HUES6 (cell line): ENCODE measurements around the gene PLSCR3.
"Not testable (repeated sequence)": the region's sequence is repeated elsewhere in the genome, so short reads cannot be mapped to it uniquely, and the experiment has no call there.

ENCODE experiments used
- H3K27ac ChIP-seq: 2 replicates; pipeline ENCODE4 v1.7.0; 2013; ENCODE audit warnings: low read depth, mild to moderate bottlenecking, low read length, inconsistent platforms
- H3K27me3 ChIP-seq: 2 replicates; pipeline ENCODE4 v1.6.1; 2013; ENCODE audit warnings: low read length; ENCODE audit not compliant: control insufficient read depth, insufficient read depth
- H3K36me3 ChIP-seq: 2 replicates; pipeline ENCODE4 v1.6.1; 2013; ENCODE audit warnings: low read length; ENCODE audit not compliant: control insufficient read depth, insufficient read depth
- H3K4me1 ChIP-seq: 2 replicates; pipeline ENCODE4 v1.6.1; 2013; ENCODE audit warnings: low read length; ENCODE audit not compliant: control insufficient read depth, insufficient read depth
- H3K4me3 ChIP-seq: 2 replicates; pipeline ENCODE4 v1.5.1; 2013; ENCODE audit warnings: low read depth, low read length
- H3K9ac ChIP-seq: one replicate; pipeline ENCODE4 v1.6.1; 2013; ENCODE audit warnings: mild to moderate bottlenecking, low read length
- H3K9me3 ChIP-seq: 2 replicates; pipeline ENCODE4 v1.6.1; 2013; ENCODE audit warnings: low read depth, low read length; ENCODE audit not compliant: control insufficient read depth, insufficient read depth

PLSCR3 gene

DNA sequence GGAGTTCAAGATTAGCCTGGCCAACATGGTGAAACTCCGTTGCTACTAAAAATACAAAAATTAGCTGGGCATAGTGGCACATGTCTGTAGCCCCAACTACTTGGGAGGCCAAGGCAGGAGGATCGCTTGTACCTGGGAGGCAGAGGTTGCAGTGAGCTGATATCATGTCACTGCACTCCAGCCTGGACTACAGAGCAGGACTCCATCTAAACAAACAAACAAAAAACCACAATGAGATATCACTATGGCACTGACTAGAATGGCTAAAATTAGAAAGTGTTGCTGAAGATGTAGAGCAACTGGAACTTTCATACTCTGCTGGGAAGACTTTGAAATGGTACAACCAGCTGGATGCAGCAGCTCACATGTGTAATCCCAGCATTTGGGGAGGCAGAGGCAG, 20.0 kb downstream of the PLSCR3 start:
- H3K27ac ChIP-seq: no peak overlapping the region
- peaks cover 4% of the 10 kb centered on the region; the same call in 1 of the 2 replicates for H3K27me3 ChIP-seq
- no peak overlapping the region for H3K4me3 ChIP-seq
- peaks cover 4% of the 10 kb centered on the region; the same call in 1 of the 2 replicates for H3K9me3 ChIP-seq
- no peaks in the 10 kb centered on the region for H3K36me3 ChIP-seq
- no peaks in the 10 kb centered on the region for H3K4me1 ChIP-seq
- no peak overlapping the region for H3K9ac ChIP-seq

DNA sequence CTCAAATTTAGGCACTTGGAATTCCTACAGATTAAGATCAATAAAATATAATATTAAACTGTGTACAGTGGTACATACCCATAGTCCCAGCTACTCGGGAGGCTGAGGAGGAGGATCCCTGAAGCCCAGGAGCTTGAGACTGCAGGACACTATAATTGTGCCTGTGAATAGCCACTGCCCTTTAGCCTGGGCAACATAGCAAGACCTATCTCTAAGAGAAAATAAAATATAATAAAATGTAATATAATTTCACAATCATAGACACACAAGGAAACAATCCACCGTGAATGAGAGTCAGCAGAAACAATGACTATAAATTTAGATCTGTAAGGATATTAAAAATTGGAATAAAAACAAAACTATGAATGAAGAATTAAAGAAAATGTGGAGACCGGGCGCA, 23.5 kb downstream of the PLSCR3 start:
- H3K4me1 ChIP-seq: peaks cover 8% of the 10 kb centered on the region; the same call in 1 of the 2 replicates
- no peak overlapping the region for H3K4me3 ChIP-seq
- no peaks in the 10 kb centered on the region for H3K36me3 ChIP-seq
- H3K27ac ChIP-seq: no peak overlapping the region
- no peaks in the 10 kb centered on the region for H3K9me3 ChIP-seq
- H3K9ac ChIP-seq: no peak overlapping the region
- no peaks in the 10 kb centered on the region for H3K27me3 ChIP-seq

- no peak overlapping the region for H3K4me3 ChIP-seq
- no peaks in the 10 kb centered on the region for H3K27me3 ChIP-seq
- no peaks in the 10 kb centered on the region for H3K36me3 ChIP-seq
- H3K9ac ChIP-seq: no peak overlapping the region
- peaks cover 8% of the 10 kb centered on the region; the same call in 1 of the 2 replicates for H3K4me1 ChIP-seq
- H3K27ac ChIP-seq: no peak overlapping the region
- H3K9me3 ChIP-seq: no peaks in the 10 kb centered on the region
Observed at GRCh38 chr17:7369825-7370224, 24.5 kb downstream of the PLSCR3 start.

DNA sequence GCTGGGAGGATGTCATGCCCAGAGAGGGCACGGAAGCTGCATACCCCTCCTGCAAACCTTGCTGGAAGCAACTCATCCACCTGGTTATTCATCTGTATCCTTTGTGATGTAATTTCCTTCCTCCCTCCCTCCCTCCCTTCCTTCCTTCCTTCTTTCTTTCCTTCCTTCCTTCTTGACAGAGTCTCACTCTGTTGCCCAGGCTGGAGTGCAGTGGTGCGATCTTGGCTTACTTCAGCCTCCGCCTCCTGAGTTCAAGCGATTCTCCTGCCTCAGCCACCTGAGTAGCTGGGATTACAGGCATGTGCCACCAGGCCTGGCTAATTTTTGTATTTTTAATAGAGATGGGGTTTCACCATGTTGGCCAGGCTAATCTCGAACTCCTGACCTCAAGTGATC, 25.7 kb downstream of the PLSCR3 start:
- not testable (repeated sequence) for H3K27me3 ChIP-seq, H3K9me3 ChIP-seq, H3K9ac ChIP-seq, H3K27ac ChIP-seq, H3K4me1 ChIP-seq, H3K36me3 ChIP-seq, H3K4me3 ChIP-seq

GRCh38 chr17:7367918-7368598, 26.3 kb downstream of the PLSCR3 start:
- no peaks in the 10 kb centered on the region for H3K9me3 ChIP-seq
- no peak overlapping the region for H3K27ac ChIP-seq
- no peaks in the 10 kb centered on the region for H3K27me3 ChIP-seq
- H3K4me1 ChIP-seq: peaks cover 8% of the 10 kb centered on the region; the same call in 1 of the 2 replicates
- H3K9ac ChIP-seq: no peak overlapping the region
- no peaks in the 10 kb centered on the region for H3K36me3 ChIP-seq
- H3K4me3 ChIP-seq: no peak overlapping the region

GRCh38 chr17:7367083-7367482, 27.2 kb downstream of the PLSCR3 start:
- Histone ChIP-seq H3K9me3 (no peaks in the 10 kb centered on the region), H3K4me3 (no peak overlapping the region), H3K4me1 (peaks cover 8% of the 10 kb centered on the region; the same call in 1 of the 2 replicates), H3K27me3 (no peaks in the 10 kb centered on the region), H3K9ac (no peak overlapping the region), H3K36me3 (no peaks in the 10 kb centered on the region), H3K27ac (no peak overlapping the region)

DNA sequence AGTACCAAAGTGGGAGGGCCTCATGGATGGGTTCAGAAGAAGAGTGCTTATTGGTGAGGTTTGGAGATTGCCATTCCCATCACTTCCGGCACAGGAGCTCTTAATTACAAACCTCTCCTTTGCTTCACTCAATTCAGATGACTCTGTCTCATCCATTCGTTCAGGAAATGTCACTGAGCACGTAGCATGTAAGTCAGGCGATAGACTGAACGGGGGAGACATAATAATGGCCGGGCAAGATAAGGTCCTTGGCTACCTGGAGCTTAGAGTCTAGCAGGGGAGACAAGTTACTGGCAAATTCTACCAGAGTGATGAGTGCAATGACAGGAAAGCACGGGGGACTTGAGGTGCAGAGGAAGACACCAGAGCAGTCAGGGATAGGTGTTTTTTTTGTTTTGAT, 28.4 kb downstream of the PLSCR3 start:
- not testable (repeated sequence) for H3K9ac ChIP-seq, H3K27me3 ChIP-seq, H3K27ac ChIP-seq, H3K36me3 ChIP-seq, H3K4me1 ChIP-seq, H3K9me3 ChIP-seq, H3K4me3 ChIP-seq

GRCh38 chr17:7363311-7363710, 31.0 kb downstream of the PLSCR3 start:
- H3K27ac ChIP-seq: no peak overlapping the region
- H3K36me3 ChIP-seq: no peaks in the 10 kb centered on the region
- no peaks in the 10 kb centered on the region for H3K9me3 ChIP-seq
- peaks cover 6% of the 10 kb centered on the region; the same call in 1 of the 2 replicates for H3K4me1 ChIP-seq
- no peak overlapping the region for H3K4me3 ChIP-seq
- no peaks in the 10 kb centered on the region for H3K27me3 ChIP-seq
- no peak overlapping the region for H3K9ac ChIP-seq

DNA sequence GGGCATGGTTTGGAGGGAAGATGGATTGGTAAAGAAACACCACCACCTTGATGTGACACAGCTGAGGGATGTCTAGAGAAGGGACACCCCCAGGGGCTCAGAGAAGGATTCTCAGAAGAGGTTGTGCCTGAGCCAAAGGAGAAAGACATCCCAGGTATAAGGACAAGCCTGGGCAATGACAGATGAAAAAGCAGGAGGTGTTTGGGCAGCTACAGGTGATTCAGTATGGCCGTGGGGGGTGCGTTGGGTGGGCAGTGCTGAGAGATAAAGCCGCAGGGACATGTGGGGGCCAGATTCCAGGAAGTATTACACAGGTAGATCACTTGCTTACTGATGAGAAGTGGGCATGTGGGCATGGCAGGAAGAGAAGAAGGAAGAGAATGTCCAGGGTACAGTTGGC, 32.4 kb downstream of the PLSCR3 start:
- Histone ChIP-seq H3K36me3 (no peaks in the 10 kb centered on the region), H3K4me1 (no peaks in the 10 kb centered on the region), H3K27me3 (no peaks in the 10 kb centered on the region), H3K27ac (no peak overlapping the region), H3K9ac (no peak overlapping the region), H3K4me3 (no peak overlapping the region), H3K9me3 (no peaks in the 10 kb centered on the region)

DNA sequence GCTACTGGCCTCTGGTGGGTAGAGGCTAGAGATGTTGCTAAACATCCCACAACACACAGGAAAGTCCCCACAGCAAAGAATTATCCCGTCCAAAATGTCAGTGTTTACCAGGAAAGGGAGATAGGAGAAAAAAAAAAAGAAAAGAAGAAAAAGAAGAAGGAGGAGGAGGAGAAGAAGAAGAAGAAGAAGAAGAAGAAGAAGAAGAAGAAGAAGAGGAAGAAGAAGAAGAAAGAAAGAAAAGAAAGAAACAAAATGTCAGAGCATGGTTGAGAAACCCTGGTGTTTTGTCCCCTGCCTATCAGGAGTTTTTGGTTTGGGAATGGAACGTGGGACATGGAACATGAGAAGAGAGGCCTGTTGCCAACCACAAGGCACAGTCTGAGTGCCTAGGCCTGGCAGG, 36.9 kb downstream of the PLSCR3 start:
- no peak overlapping the region for H3K27ac ChIP-seq
- H3K4me1 ChIP-seq: peaks cover 15% of the 10 kb centered on the region
- H3K4me3 ChIP-seq: no peak overlapping the region
- H3K9me3 ChIP-seq: no peaks in the 10 kb centered on the region
- H3K9ac ChIP-seq: no peak overlapping the region
- 0 out of 2 replicates have a peak, but pooled peaks cover 6% of the 10 kb centered on the region for H3K27me3 ChIP-seq
- H3K36me3 ChIP-seq: no peaks in the 10 kb centered on the region

DNA sequence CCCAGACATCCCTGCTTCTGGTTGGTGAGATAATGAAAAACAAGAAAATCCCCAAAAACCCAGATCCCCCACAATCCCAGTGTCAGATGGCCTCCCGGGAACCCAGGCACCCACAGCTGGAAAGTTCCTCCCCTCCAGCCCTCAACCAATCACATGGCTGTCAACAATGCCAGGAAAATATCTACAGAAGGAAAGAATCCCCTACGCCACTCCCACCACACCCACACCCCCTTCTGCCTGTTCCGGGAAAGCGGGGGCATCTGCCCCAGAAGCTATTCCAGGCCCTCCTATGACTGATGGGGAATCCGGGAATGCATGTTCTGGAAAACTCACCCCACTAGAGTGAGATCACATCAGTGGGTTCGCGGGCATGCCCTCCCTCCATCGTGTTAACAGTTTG, 37.6 kb downstream of the PLSCR3 start:
- H3K4me3 ChIP-seq: no peak overlapping the region
- no peak overlapping the region for H3K9ac ChIP-seq
- no peaks in the 10 kb centered on the region for H3K36me3 ChIP-seq
- no peaks in the 10 kb centered on the region for H3K9me3 ChIP-seq
- 0 out of 2 replicates have a peak, but pooled peaks cover 6% of the 10 kb centered on the region for H3K27me3 ChIP-seq
- no peak overlapping the region for H3K27ac ChIP-seq
- H3K4me1 ChIP-seq: peaks cover 16% of the 10 kb centered on the region
